DND-41 (cell line): ENCODE data around the gene S100A4.

Source experiments
- ATAC-seq: fragments of 200-7000 bp; cut with Tn5 transposase; 3 replicates; pipeline ENCODE4 v1.9.1; 2021; ENCODE audit warnings: low read depth; ENCODE audit not compliant: insufficient read depth
- DNase-seq: peaks from one replicate; pipeline ENCODE4 v3.0.0-alpha.2; 2020
- H2AFZ ChIP-seq: 2 replicates; pipeline ENCODE4 v1.6.0; 2012; ENCODE audit warnings: low read depth, low read length
- H3K27ac ChIP-seq: 2 replicates; pipeline ENCODE4 v1.5.1; 2012; ENCODE audit warnings: low read length, inconsistent platforms
- H3K27me3 ChIP-seq: fragments of 200-600 bp; sonication (generic); 2 replicates; pipeline ENCODE4 v1.6.0; 2012; ENCODE audit warnings: low read length, mild to moderate bottlenecking, inconsistent platforms; ENCODE audit not compliant: insufficient read depth, poor library complexity
- H3K36me3 ChIP-seq: 2 replicates; pipeline ENCODE4 v1.5.1; 2012; ENCODE audit warnings: low read length, inconsistent platforms; ENCODE audit not compliant: insufficient read depth
- H3K4me1 ChIP-seq: 2 replicates; pipeline ENCODE4 v1.5.1; 2012; ENCODE audit warnings: mild to moderate bottlenecking, low read length; ENCODE audit not compliant: insufficient read depth
- H3K4me2 ChIP-seq: 2 replicates; pipeline ENCODE4 v1.6.0; 2012; ENCODE audit warnings: mild to moderate bottlenecking, moderate library complexity, low read length, inconsistent platforms; ENCODE audit not compliant: insufficient read depth
- H3K4me3 ChIP-seq, 2 experiments: fragments of 200-600 bp in 1 of 2; shearing (Covaris generic) in 1 of 2; 2 replicates each; pipeline ENCODE4 v1.5.1; 2012 to 2016; ENCODE audit warnings: inconsistent platforms in 2 of 2, low read length in 2 of 2, mild to moderate bottlenecking in 2 of 2, low read depth in 1 of 2, moderate library complexity in 1 of 2
- H3K79me2 ChIP-seq: 2 replicates; pipeline ENCODE4 v1.6.0; 2012; ENCODE audit warnings: low read length, inconsistent platforms; ENCODE audit not compliant: insufficient read depth
- H3K9ac ChIP-seq: 2 replicates; pipeline ENCODE4 v1.6.0; 2012; ENCODE audit warnings: low read depth, mild to moderate bottlenecking, inconsistent platforms, low read length, moderate library complexity
- H3K9me3 ChIP-seq: 2 replicates; pipeline ENCODE4 v1.5.1; 2012; ENCODE audit warnings: low read length, moderate library complexity, mild to moderate bottlenecking, inconsistent platforms; ENCODE audit not compliant: insufficient read depth, severe bottlenecking
- H4K20me1 ChIP-seq: 2 replicates; pipeline ENCODE4 v1.6.0; 2012; ENCODE audit warnings: low read length; ENCODE audit not compliant: insufficient read depth
- CTCF ChIP-seq: IDR thresholded peaks from 2 replicates; pipeline ENCODE4 v1.5.1; 2012; ENCODE audit warnings: borderline replicate concordance, low read length, moderate library complexity, mild to moderate bottlenecking; ENCODE audit not compliant: poor library complexity, severe bottlenecking; ENCODE audit errors: extremely low read depth
- EZH2 ChIP-seq: IDR thresholded peaks from 3 replicates; pipeline ENCODE4 v1.6.1; 2012; ENCODE audit warnings: borderline replicate concordance, low read depth, mild to moderate bottlenecking, moderate library complexity, low read length, inconsistent platforms; ENCODE audit not compliant: severe bottlenecking

The S100A4 gene

GRCh38 chr1:153561466-153561985 is 15.9 kb upstream of the S100A4 start:
- no peaks in the 10 kb centered on the region for H3K36me3 ChIP-seq
- ATAC-seq (no peak), DNase-seq (no peak)
- no peaks in the 10 kb centered on the region for H3K9me3 ChIP-seq
- no peak overlapping the region for H3K4me3 ChIP-seq
- no peak overlapping the region for H2AFZ ChIP-seq
- no peaks in the 10 kb centered on the region for H4K20me1 ChIP-seq
- TF ChIP-seq CTCF = no peak
- no peak for TF ChIP-seq EZH2
- H3K79me2 ChIP-seq = no peaks in the 10 kb centered on the region
- H3K27me3 ChIP-seq = no peaks in the 10 kb centered on the region
- no peak overlapping the region for H3K9ac ChIP-seq
- no peak overlapping the region for H3K4me2 ChIP-seq
- no peaks in the 10 kb centered on the region; the same call in 1 of the 2 replicates for H3K4me1 ChIP-seq
- no peak overlapping the region for H3K27ac ChIP-seq

GRCh38 chr1:153560771-153561465 is 15.3 kb upstream of the S100A4 start:
- no peak for ATAC-seq
- Histone ChIP-seq H3K79me2 (no peaks in the 10 kb centered on the region), H3K36me3 (no peaks in the 10 kb centered on the region), H3K27me3 (no peaks in the 10 kb centered on the region), H3K4me2 (no peak overlapping the region), H3K9ac (no peak overlapping the region), H3K9me3 (no peaks in the 10 kb centered on the region), H4K20me1 (no peaks in the 10 kb centered on the region), H3K4me3 (no peak overlapping the region), H2AFZ (no peak overlapping the region), H3K27ac (no peak overlapping the region), H3K4me1 (no peaks in the 10 kb centered on the region)
- no peak for DNase-seq
- no peak for TF ChIP-seq EZH2
- no peak for TF ChIP-seq CTCF

GRCh38 chr1:153560241-153560640 is 14.6 kb upstream of the S100A4 start:
- Histone ChIP-seq H3K79me2 (no peaks in the 10 kb centered on the region), H3K4me1 (no peaks in the 10 kb centered on the region), H2AFZ (no peak overlapping the region), H3K9ac (no peak overlapping the region), H3K4me3 (no peak overlapping the region), H4K20me1 (no peaks in the 10 kb centered on the region), H3K36me3 (no peaks in the 10 kb centered on the region), H3K27me3 (no peaks in the 10 kb centered on the region), H3K9me3 (no peaks in the 10 kb centered on the region), H3K27ac (no peak overlapping the region), H3K4me2 (no peak overlapping the region)
- ATAC-seq = no peak
- TF ChIP-seq EZH2 = no peak
- no peak for TF ChIP-seq CTCF
- no peak for DNase-seq

- no peak for ATAC-seq
- no peak for DNase-seq
- no peaks in the 10 kb centered on the region for H3K9me3 ChIP-seq
- H3K27ac ChIP-seq = no peak overlapping the region
- H3K4me1 ChIP-seq = no peaks in the 10 kb centered on the region
- no peak overlapping the region for H2AFZ ChIP-seq
- no peak overlapping the region for H3K4me3 ChIP-seq
- no peaks in the 10 kb centered on the region for H3K79me2 ChIP-seq
- no peaks in the 10 kb centered on the region for H3K36me3 ChIP-seq
- TF ChIP-seq CTCF = no peak
- TF ChIP-seq EZH2 = no peak
- no peak overlapping the region for H3K9ac ChIP-seq
- H3K4me2 ChIP-seq = no peak overlapping the region
- no peaks in the 10 kb centered on the region for H4K20me1 ChIP-seq
- H3K27me3 ChIP-seq = no peaks in the 10 kb centered on the region
These were observed 12.3 kb upstream of the S100A4 start for GRCh38 chr1:153557877-153558276.
